Measurements from ENCODE around the gene OPA1. TPM values are rescaled to one million over a fixed set of nuclear protein-coding genes. Genes with fewer than 3 reads are reported as not detected.

The OPA1 gene
- total RNA-seq, 1 donor from 2014 or later: 38.5 TPM

DNA sequence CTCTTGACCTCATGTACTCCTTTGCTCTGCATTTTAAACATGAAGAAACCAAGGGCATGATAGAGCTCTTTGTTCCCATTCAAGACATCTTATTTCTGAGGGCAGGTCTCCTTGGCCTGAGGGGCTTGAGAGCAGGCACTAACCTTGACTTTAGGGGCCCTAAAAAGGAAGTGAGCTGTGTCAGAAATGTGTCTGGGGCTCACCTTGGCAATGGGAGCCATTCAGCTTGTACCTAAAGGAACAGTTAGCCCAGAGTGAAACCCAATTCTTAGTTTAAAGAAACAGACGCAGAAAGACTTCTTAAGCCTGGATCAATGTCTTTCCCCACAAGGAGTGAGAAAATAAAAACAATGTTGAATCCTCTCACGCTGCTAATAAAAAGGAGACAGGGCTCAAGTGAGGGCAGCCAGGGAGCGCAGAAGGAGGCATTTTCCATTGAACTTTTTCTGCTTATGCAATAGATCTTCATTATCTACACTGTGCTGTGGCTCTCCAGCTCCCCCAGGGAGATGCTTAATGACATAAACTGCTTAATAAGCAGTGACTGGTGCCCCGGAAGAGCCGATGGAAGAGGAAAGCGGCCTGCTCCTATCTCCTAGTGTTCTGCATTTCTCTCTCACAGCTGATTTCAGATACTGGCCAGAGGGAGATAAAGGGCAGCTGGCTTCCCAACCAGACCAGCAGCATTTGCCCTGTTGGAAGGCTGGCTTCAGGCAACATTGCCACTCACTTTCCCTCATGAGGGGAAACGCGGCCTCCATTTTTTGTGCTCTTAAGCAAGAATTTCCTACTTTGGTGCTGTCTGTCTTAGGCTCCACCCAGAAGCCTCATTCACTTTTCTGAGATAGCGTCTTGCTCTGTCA lies 152.0 kb downstream of the OPA1 start:
- Histone ChIP-seq H3K27ac (no peak overlapping the region), H3K27me3 (no peaks in the 10 kb centered on the region)
- intact Hi-C loops (cut with DNase I): no loop called here

DNA sequence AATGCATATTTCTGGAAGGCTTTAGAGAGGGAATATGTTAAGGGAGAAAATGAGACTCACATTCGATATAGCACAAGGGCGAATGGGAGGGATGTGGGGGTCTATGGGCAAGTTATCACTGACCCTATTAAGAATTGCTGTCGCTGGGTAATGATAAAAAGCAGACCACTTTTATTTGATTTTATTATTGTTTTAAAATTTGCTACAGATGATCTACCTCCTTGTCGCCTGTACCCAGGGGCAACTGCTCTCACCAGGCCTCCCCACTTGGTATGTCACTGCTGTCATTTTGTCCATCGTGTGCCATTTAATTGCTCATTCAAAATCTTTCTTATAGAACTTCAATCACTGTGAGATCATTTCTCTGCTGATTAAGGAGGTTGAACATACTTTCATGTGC lies 153.8 kb downstream of the OPA1 start:
- intact Hi-C loops (cut with DNase I): no loop called here
- H3K27me3 ChIP-seq: no peaks in the 10 kb centered on the region
- H3K36me3 ChIP-seq: no peaks in the 10 kb centered on the region
- H3K9me3 ChIP-seq: no peaks in the 10 kb centered on the region
- no peak overlapping the region for H3K4me3 ChIP-seq
- TF ChIP-seq CTCF (IDR thresholded peaks at IDR 0.05): no peak
- TF ChIP-seq POLR2AphosphoS5 (IDR thresholded peaks at IDR 0.05; ENCODE audit: insufficient read depth in 1 of 2, low read depth in 1 of 2): no peak
- no peak for TF ChIP-seq POLR2A (IDR thresholded peaks at IDR 0.05)
- H3K27ac ChIP-seq: no peak overlapping the region
- no peak for DNase-seq (ENCODE audit: extremely low spot score in 2 of 2)
- H3K4me1 ChIP-seq: peaks cover 16% of the 10 kb centered on the region

More for the DNA sequence above, 152.0 kb downstream of the OPA1 start:
- DNase-seq (ENCODE audit: extremely low spot score in 2 of 2): no peak
- no peak overlapping the region for H3K4me3 ChIP-seq
- peaks cover 16% of the 10 kb centered on the region for H3K4me1 ChIP-seq
- no peaks in the 10 kb centered on the region for H3K36me3 ChIP-seq
- H3K9me3 ChIP-seq: no peaks in the 10 kb centered on the region
- TF ChIP-seq CTCF (IDR thresholded peaks at IDR 0.05) (no peak), POLR2AphosphoS5 (IDR thresholded peaks at IDR 0.05; ENCODE audit: insufficient read depth in 1 of 2, low read depth in 1 of 2) (no peak), POLR2A (IDR thresholded peaks at IDR 0.05) (no peak)

Small RNAs within 50 kb of the gene (small RNA-seq; reads per million reads assigned to genes)
- gene RF00019 (not detected), gene RN7SL447P (not detected)

Other genes starting within 250 kb of the OPA1 start
- not detected for gene ATP13A5, start 214.5 kb upstream of the OPA1 start, total RNA-seq
- 13.0 TPM for gene ATP13A4, start 38.3 kb upstream of the OPA1 start, total RNA-seq